Measurements from ENCODE around the gene TBRG1. TPM values are rescaled to one million over a fixed set of nuclear protein-coding genes. Genes with fewer than 3 reads are reported as not detected.

Gene TBRG1
- total and polyA plus RNA-seq, 2 donors from 2014 or later, result 23.3 to 35.6 TPM

- no peaks in the 10 kb centered on the region for H3K36me3 ChIP-seq (ENCODE audit: control insufficient read depth in 2 of 3, insufficient read depth in 3 of 3, low read length in 3 of 3)
- no peaks in the 10 kb centered on the region for H3K27me3 ChIP-seq (ENCODE audit: control insufficient read depth, insufficient read depth, low read length)
- no peak overlapping the region for H3K27ac ChIP-seq (ENCODE audit: low read depth in 2 of 2, low read length in 2 of 2)
- intact Hi-C loops (cut with DNase I), result no loop called here
- peaks cover 0 to 6% (median 0%) of the 10 kb centered on the region in 3 donors for H3K9me3 ChIP-seq (ENCODE audit: control insufficient read depth in 2 of 3, insufficient read depth in 1 of 3, low read length in 3 of 3)
- FAIRE-seq, result no peak
- no peaks in the 10 kb centered on the region for H3K4me1 ChIP-seq (ENCODE audit: control insufficient read depth in 2 of 3, insufficient read depth in 2 of 3, low read depth in 1 of 3, low read length in 3 of 3)
- no peak overlapping the region for H3K4me3 ChIP-seq (ENCODE audit: low read length in 3 of 3)
- no peak overlapping the region for H3K9ac ChIP-seq (ENCODE audit: low read length in 3 of 3)
- DNase-seq, result no peak
- no peak for TF ChIP-seq CTCF (IDR thresholded peaks at IDR 0.05; ENCODE audit: borderline replicate concordance, extremely low read depth, insufficient read depth)
These were observed 59.8 kb downstream of the TBRG1 start for GRCh38 chr11:124682443-124682842.

Other genes starting within 250 kb of the TBRG1 start
- gene OR8B2, start 238.4 kb upstream of the TBRG1 start, total RNA-seq, result not detected
- gene OR8B2, start 238.4 kb upstream of the TBRG1 start, polyA plus RNA-seq (ENCODE audit: insufficient read depth, low read depth, low replicate concordance), result not detected
- gene OR8B3, start 223.8 kb upstream of the TBRG1 start, total RNA-seq, result not detected
- gene OR8B3, start 223.8 kb upstream of the TBRG1 start, polyA plus RNA-seq (ENCODE audit: insufficient read depth, low read depth, low replicate concordance), result not detected
- not detected for gene OR8B4, start 198.0 kb upstream of the TBRG1 start, total RNA-seq
- gene OR8B4, start 198.0 kb upstream of the TBRG1 start, polyA plus RNA-seq (ENCODE audit: insufficient read depth, low read depth, low replicate concordance), result not detected
- not detected for gene OR8B8, start 177.2 kb upstream of the TBRG1 start, total RNA-seq
- gene OR8B8, start 177.2 kb upstream of the TBRG1 start, polyA plus RNA-seq (ENCODE audit: insufficient read depth, low read depth, low replicate concordance), result not detected
- gene OR8B12, start 79.2 kb upstream of the TBRG1 start, total RNA-seq, result not detected
- not detected for gene OR8B12, start 79.2 kb upstream of the TBRG1 start, polyA plus RNA-seq (ENCODE audit: insufficient read depth, low read depth, low replicate concordance)
- not detected for gene OR8A1, start 52.9 kb upstream of the TBRG1 start, total RNA-seq
- gene OR8A1, start 52.9 kb upstream of the TBRG1 start, polyA plus RNA-seq (ENCODE audit: insufficient read depth, low read depth, low replicate concordance), result not detected
- not detected for gene PANX3, start 11.4 kb upstream of the TBRG1 start, total RNA-seq
- gene PANX3, start 11.4 kb upstream of the TBRG1 start, polyA plus RNA-seq (ENCODE audit: insufficient read depth, low read depth, low replicate concordance), result not detected
- 59.7 TPM for gene SIAE, start 50.9 kb downstream of the TBRG1 start, total RNA-seq
- gene SIAE, start 50.9 kb downstream of the TBRG1 start, polyA plus RNA-seq (ENCODE audit: insufficient read depth, low read depth, low replicate concordance), result 53.2 TPM
- 10.7 TPM for gene SPA17, start 51.0 kb downstream of the TBRG1 start, total RNA-seq
- 23.7 TPM for gene SPA17, start 51.0 kb downstream of the TBRG1 start, polyA plus RNA-seq (ENCODE audit: insufficient read depth, low read depth, low replicate concordance)
- gene NRGN, start 117.1 kb downstream of the TBRG1 start, total RNA-seq, result 17.9 TPM
- gene NRGN, start 117.1 kb downstream of the TBRG1 start, polyA plus RNA-seq (ENCODE audit: insufficient read depth, low read depth, low replicate concordance), result 55.9 TPM
- gene VSIG2, start 129.4 kb downstream of the TBRG1 start, total RNA-seq, result 3.9 TPM
- 11.7 TPM for gene VSIG2, start 129.4 kb downstream of the TBRG1 start, polyA plus RNA-seq (ENCODE audit: insufficient read depth, low read depth, low replicate concordance)
- gene ESAM, start 139.4 kb downstream of the TBRG1 start, total RNA-seq, result 63.0 TPM
- 85.8 TPM for gene ESAM, start 139.4 kb downstream of the TBRG1 start, polyA plus RNA-seq (ENCODE audit: insufficient read depth, low read depth, low replicate concordance)
- 16.4 TPM for gene MSANTD2, start 177.5 kb downstream of the TBRG1 start, total RNA-seq
- gene MSANTD2, start 177.5 kb downstream of the TBRG1 start, polyA plus RNA-seq (ENCODE audit: insufficient read depth, low read depth, low replicate concordance), result 6.5 TPM
- 12.3 TPM for gene ROBO3, start 242.6 kb downstream of the TBRG1 start, total RNA-seq
- 8.7 TPM for gene ROBO3, start 242.6 kb downstream of the TBRG1 start, polyA plus RNA-seq (ENCODE audit: insufficient read depth, low read depth, low replicate concordance)

All from kidney (tissue), 14 donors.